Neutrophil (primary cell): ENCODE data around the gene TPSG1.
"Not testable (repeated sequence)": the region's sequence is repeated elsewhere in the genome, so short reads cannot be mapped to it uniquely, and the experiment has no call there.

ENCODE experiments used
- H3K27ac ChIP-seq: fragments of 200-600 bp; sonication (generic); 2 replicates; pipeline ENCODE4 v1.5.1; 2016; ENCODE audit warnings: mild to moderate bottlenecking, moderate library complexity
- H3K27me3 ChIP-seq: fragments of 200-600 bp; sonication (generic); 2 replicates; pipeline ENCODE4 v1.6.0; 2016; ENCODE audit warnings: mild to moderate bottlenecking
- H3K36me3 ChIP-seq: fragments of 200-600 bp; sonication (generic); 2 replicates; pipeline ENCODE4 v1.5.1; 2017
- H3K4me1 ChIP-seq, 2 experiments: fragments of 200-600 bp in 1 of 2; sonication (generic) in 1 of 2; 1 replicate in 1 of 2; 2 replicates in 1 of 2; pipeline versions ENCODE4 v1.5.1 to v1.6.1; 2013 to 2016; ENCODE audit warnings: low read depth in 1 of 2, low read length in 1 of 2, mild to moderate bottlenecking in 1 of 2, moderate library complexity in 1 of 2; ENCODE audit not compliant: control insufficient read depth in 1 of 2, insufficient read depth in 1 of 2
- H3K4me3 ChIP-seq, 2 experiments: fragments of 200-600 bp in 1 of 2; sonication (generic) in 1 of 2; 1 replicate in 1 of 2; 2 replicates in 1 of 2; pipeline ENCODE4 v1.5.1; 2013 to 2016; ENCODE audit warnings: low read depth in 1 of 2, low read length in 1 of 2, mild to moderate bottlenecking in 1 of 2, moderate library complexity in 1 of 2
- H3K9me3 ChIP-seq: fragments of 200-600 bp; sonication (generic); 2 replicates; pipeline ENCODE4 v1.5.1; 2016
- CTCF ChIP-seq: fragments of 200-600 bp; sonication (generic); IDR thresholded peaks from 2 replicates; pipeline ENCODE4 v1.5.1; 2016; ENCODE audit warnings: antibody characterized with exemption

The TPSG1 gene

GRCh38 chr16:1193143-1193824, 31.8 kb downstream of the TPSG1 start:
- Histone ChIP-seq H3K9me3 (no peaks in the 10 kb centered on the region), H3K36me3 (no peaks in the 10 kb centered on the region), H3K27me3 (peaks cover 36% of the 10 kb centered on the region), H3K27ac (no peak overlapping the region), H3K4me3 (no peak overlapping the region), H3K4me1 (no peaks in the 10 kb centered on the region)
- TF ChIP-seq CTCF, result no peak

- H3K9me3 ChIP-seq, result no peaks in the 10 kb centered on the region
- no peak overlapping the region for H3K27ac ChIP-seq
- no peak overlapping the region for H3K4me3 ChIP-seq
- no peaks in the 10 kb centered on the region for H3K4me1 ChIP-seq
- H3K36me3 ChIP-seq, result no peaks in the 10 kb centered on the region
- peaks cover 36% of the 10 kb centered on the region for H3K27me3 ChIP-seq
- TF ChIP-seq CTCF, result no peak
These were observed 32.5 kb downstream of the TPSG1 start for GRCh38 chr16:1192384-1193073.

GRCh38 chr16:1190789-1191188, 34.3 kb downstream of the TPSG1 start:
- H3K27me3 ChIP-seq, result peaks cover 34% of the 10 kb centered on the region
- H3K27ac ChIP-seq, H3K36me3 ChIP-seq, H3K9me3 ChIP-seq, H3K4me1 ChIP-seq, H3K4me3 ChIP-seq: not testable (repeated sequence)

GRCh38 chr16:1189455-1189854, 35.6 kb downstream of the TPSG1 start:
- H3K4me1 ChIP-seq, result no peaks in the 10 kb centered on the region
- H3K36me3 ChIP-seq, result no peaks in the 10 kb centered on the region
- no peaks in the 10 kb centered on the region for H3K9me3 ChIP-seq
- TF ChIP-seq CTCF, result no peak
- H3K27me3 ChIP-seq, result peaks cover 20% of the 10 kb centered on the region
- H3K4me3 ChIP-seq, result no peak overlapping the region
- H3K27ac ChIP-seq, result no peak overlapping the region

GRCh38 chr16:1188432-1189189, 36.5 kb downstream of the TPSG1 start:
- Histone ChIP-seq H3K9me3 (no peaks in the 10 kb centered on the region), H3K27me3 (peaks cover 17% of the 10 kb centered on the region), H3K4me1 (no peaks in the 10 kb centered on the region), H3K36me3 (no peaks in the 10 kb centered on the region), H3K27ac (no peak overlapping the region), H3K4me3 (no peak overlapping the region)
- TF ChIP-seq CTCF, result no peak

- H3K27ac ChIP-seq, H3K4me1 ChIP-seq, H3K36me3 ChIP-seq, H3K9me3 ChIP-seq, H3K4me3 ChIP-seq: not testable (repeated sequence)
- H3K27me3 ChIP-seq, result peaks cover 23% of the 10 kb centered on the region
These were observed 39.4 kb downstream of the TPSG1 start for GRCh38 chr16:1185460-1186207.
